Activated T-cell treated with anti-CD3 and anti-CD28 coated beads, Interleukin-2, amount 50 U/mL, for 48 hours (primary cell): Measurements from ENCODE around the gene SERINC2.
A peak's percentile ranks its signal among the peaks of the same experiment; 100 is the strongest.
"Not testable (repeated sequence)": the region's sequence is repeated elsewhere in the genome, so short reads cannot be mapped to it uniquely, and the experiment has no call there.

Source experiments
- DNase-seq, 2 experiments: peaks; one replicate each; pipeline ENCODE4 v3.0.0-alpha.2; 2020

Gene SERINC2

DNA sequence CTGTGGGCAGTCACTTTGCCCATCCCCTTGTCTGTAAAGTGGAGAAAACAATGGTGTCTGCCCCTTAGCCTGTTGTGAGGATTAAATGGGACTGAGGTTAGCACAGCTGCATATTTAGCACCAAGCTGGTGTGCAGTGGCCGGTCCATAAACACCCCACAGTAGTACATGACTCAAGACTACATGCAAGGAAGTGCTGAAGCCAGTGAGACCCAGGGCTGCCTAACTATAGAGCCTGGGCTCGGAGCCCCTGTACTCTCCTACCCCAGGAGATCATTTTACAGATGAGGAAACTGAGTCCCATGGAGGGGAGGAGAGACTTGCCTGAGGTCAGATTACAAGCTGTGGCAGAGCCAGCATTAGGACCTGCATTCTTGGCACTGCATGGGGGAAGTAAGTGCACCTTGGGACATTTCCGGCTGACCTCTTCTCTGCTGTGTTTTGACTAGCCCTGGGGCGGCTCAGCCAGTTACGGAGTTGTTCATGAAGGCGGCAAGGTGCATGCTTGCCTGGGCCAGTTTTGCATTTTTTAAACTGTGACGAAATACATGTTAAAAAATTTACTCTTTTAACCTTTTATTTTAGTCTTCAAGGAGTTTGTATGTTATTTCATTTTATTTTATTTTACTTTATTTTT is 3.2 kb downstream of the SERINC2 start:
- DNase-seq, result no peak

DNA sequence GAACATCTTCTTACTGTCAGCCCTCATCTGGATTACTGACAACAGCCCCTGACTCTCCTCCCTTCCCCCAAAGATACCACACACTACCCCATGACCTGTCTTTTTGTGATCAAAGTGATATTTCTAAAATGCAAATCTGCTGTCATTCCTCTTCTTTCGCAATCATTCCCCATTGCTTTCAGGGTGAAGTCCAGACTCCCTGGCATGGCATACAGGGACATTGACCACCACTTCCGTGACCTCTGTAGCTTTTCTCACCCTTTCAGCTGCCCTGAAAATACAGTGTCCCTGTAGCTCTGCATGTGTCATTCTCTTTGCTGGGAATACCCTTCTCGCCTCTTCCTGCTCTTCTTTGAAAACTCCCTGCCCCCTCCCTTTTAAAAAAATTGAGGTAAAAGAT is 4.1 kb downstream of the SERINC2 start:
- no peak for DNase-seq

DNA sequence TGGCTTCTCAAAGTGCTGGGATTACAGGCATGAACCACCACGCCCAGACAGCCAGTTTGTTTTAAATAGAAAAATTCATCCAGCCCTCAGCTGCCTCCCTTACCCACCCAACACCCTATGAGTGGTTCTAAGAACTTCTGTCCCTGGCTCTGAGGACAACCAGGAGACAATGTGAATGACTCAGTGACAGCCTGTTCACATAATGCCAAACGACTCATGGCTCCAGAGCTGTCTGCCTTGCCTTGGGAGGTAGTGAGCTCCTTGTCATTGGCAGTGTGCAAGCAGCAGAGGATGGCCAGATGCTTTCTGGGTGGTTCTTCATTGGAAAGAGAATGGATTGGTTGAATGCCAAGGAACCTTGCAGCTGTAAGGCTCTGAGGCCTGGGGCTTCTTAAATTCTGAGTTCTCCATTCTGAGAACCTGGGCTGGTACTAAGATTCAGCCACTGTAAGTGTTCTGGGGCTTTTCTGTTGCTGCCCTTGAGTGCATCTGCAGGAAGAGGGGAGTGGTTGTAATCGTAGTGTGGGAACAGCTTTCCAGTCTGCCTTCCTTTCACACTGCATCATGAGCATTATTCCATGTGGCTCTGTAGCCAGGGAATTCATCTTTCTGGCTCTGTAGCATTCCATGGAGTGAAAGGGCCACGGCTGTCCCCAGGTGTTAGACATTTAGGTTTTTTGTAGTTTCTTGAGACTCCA is 5.8 kb downstream of the SERINC2 start:
- DNase-seq, result no peak

DNA sequence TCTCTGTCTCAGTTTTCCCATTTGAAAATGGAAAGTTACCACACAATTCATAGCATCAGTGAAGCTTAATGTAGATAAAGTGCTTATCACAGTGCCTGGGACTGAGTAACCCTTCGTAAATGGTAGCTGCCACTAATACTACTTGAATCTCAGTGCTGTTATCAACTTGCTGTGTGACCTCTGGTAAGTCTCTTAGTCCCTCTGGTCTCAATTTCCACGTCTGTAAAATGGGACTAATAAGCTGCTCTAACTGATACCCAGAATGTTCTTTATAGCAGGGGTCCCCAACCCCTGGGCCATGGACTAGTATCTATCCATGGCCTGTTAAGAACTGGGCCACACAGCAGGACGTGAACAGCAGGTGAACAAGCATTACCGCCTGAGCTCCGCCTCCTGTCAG is 7.7 kb downstream of the SERINC2 start:
- DNase-seq, result no peak

DNA sequence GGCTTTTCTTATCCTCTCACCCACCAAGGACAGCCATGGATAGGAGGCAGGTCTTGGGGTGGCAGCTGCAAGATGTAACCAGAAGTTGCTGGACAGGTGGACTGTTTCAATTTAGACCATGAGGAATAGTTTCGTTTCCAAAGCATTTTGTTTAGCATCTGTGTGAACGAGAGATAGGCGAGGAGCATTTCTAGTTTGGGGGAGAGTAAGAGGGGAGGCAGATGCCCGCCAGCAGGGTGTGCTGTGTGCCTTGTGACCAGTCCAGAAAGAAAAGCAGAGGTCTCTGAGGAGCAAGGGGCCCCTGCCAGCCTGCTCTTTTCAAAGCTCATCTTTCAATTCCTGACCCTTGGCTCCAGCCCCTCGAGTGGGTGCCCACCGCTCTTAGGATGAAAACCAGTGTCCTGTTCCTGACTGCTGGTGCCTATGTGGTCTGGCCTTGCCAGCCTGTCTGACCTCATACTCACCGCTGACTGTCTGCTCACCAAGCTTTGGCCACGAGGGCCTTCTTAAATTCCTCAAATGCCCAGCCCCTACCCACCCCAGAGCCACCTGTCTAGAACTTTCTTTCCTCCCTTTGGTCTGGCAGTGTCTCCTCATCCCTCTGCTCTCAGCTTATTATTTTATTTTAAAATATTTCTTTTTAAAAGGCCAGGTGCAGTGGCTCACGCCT is 8.5 kb downstream of the SERINC2 start:
- no peak for DNase-seq

DNA sequence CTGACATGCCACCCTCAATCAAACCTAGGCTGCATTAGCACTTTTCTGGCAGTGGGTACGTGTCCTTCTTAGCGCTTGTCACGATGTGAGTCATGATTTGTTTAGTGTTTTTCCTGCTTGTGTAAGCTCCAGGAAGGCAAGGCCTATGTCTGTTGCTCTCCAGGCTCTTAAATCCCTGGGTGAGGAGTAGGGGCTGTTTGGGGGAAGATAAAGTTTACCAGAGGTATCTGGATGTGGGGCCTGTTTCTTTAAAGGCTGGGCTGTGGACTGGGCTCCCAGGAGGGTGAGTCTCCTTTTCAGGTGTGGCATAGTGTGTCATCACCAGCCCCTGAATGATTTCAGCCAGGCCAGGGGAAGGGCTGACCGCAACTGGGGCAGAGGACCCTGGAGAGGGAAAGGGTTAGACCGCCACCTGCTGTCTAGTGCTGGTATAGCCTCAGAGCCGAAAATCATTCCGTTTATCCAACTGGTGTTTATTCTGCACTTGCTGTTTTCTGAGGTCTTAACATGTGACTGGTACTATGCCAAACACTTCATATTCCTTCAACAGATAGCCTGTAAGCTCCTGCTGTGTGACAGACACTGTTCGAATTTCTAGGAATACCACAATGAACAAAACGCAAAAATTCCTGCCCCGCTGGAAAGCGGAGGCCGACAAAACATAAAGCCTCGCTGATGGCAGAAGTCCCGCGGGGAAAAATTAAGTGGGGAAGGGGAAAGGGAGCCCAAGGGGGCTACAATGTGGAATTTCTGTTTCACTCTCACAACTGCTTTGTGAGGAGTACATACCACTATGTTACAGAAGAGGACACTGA is 9.7 kb downstream of the SERINC2 start:
- DNase-seq, result peak; percentile 80 to 86

DNA sequence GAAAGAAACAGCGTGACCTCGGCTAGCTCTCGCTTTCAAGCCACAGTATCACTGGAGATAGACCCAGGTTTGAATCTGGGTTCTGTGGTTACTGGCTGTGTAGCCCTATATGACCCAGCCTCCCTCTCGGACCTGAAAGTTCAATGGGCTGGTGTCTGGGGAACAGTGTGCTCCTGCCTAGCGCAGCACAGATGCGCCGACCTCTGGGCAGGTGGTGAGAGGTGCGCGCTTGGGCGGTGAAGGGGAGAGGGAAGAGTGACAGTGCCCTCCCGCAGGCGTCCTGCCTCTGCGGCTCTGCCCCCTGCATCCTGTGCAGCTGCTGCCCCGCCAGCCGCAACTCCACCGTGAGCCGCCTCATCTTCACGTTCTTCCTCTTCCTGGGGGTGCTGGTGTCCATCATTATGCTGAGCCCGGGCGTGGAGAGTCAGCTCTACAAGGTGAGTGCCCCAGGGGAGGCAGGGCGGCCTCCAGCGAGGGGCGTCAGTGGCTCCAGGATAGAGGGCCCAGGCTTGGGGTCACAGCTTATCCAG is 10.5 kb downstream of the SERINC2 start:
- DNase-seq, result no peak

DNA sequence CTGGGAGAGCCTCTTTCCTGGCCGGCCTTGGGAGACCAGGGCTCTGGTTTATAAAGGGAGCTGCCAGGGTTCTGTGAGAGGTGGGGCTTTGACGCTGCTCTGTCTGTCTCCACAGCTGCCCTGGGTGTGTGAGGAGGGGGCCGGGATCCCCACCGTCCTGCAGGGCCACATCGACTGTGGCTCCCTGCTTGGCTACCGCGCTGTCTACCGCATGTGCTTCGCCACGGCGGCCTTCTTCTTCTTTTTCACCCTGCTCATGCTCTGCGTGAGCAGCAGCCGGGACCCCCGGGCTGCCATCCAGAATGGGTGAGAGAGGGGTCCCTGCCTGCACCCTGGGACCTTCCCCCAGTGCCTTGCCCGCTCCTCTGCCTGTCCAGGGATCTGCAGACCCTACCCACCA is 11.6 kb downstream of the SERINC2 start:
- DNase-seq, result no peak

DNA sequence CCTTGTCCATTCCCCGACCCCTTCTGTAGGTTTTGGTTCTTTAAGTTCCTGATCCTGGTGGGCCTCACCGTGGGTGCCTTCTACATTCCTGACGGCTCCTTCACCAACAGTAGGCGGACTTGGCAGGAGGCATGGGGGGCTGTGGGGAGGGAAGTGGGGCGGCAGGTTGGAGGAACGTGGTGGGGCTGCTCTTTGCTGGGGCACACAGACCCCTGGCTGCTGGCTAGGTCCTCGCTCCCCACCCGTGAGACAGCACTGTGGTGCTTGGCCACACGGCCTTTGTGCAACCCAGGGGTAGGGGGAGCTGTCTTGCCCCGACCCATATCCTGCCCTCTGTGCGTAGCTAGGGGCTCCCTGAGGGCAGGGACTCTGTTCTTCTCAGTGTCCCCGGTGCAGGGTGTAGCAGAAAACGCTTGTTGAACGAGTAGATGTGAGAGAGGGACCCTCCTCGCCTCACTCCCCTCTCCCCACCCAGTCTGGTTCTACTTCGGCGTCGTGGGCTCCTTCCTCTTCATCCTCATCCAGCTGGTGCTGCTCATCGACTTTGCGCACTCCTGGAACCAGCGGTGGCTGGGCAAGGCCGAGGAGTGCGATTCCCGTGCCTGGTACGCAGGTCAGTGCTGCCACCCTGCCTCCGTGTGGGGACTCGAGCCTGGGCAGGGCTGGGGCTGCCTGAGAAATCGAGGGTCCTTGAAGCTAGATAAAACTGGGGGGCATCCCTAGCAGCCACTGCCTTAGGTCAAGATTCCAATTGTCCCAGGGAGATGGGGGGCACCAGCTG is 12.5 kb downstream of the SERINC2 start:
- DNase-seq, result no peak

DNA sequence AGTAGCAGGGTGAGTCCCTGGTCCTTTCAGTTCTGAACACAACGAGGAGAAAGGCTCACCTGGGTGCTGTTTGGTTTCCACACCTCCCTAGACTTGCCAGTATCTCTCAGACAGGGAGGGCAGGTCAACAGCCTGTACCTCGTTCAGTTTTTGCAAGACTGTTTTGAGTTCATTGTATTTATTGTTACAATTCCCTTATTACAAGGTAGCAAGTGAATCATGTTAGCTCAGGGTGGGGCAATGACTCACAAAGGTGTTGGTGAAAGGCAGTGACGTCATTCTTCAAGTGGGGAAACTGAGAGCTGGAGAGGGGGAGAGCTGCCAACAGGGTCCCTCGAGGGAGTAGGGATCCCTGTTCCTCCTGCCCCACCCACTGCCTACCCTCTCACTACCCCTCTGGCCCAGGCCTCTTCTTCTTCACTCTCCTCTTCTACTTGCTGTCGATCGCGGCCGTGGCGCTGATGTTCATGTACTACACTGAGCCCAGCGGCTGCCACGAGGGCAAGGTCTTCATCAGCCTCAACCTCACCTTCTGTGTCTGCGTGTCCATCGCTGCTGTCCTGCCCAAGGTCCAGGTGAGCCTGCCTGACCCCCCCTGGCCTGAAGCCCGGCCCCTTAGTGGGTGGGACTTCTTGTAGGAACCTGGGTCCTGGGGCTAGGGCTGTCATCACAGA is 13.4 kb downstream of the SERINC2 start:
- DNase-seq, result no peak

DNA sequence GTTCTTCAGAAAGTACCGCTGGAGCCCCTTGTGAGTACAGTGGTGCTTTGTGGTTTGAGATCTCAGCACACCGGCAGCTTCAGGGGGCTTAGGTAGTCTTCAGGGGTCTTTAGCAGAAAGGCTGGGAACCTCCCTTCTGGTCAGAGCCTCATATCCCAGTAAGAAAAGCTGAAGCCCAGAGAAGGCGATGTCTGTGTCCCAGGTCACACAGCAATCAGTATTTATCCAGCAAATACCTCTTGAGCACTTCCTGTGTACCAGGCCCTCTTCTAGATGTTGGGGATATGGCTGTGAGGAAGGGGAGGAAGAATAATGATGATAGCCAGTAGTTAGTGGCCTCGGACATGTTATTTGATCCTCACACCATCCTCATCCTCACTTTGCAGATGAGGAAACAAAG is 14.3 kb downstream of the SERINC2 start:
- no peak for DNase-seq

DNA sequence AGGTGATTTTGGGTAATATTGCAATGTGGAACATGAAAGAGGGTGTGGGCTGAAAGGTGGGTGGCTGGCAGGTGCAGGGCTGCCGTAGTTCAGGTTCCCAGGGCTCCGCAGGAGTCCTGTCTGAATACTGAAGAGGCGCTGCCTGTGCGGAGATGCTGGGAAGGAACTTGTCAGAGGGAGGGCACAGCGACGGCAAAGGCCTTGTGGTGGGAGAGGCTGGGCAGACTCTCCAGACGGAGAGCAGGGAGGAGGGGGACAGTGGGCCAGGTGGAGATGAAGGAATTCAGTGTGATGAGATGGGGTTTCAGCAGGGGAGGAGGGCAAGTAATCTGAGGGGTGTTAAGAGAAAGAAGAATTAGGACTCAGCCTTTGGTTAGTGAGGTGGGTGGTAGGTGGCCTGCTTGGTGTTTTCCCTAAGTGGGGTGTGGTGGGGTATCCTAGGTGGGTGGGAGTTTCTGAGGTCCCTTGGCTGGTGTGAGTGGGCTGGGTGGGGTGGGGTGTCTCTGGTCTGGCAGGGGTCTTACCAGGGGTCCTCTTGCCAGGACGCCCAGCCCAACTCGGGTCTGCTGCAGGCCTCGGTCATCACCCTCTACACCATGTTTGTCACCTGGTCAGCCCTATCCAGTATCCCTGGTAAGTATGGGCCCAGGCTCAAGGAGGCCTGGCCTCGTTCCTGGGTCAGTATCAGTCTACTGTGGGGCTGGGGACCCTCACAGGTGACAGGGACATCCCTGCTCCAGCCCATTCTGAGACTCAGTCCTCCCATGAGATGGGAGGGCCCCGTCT is 15.6 kb downstream of the SERINC2 start:
- no peak for DNase-seq

DNA sequence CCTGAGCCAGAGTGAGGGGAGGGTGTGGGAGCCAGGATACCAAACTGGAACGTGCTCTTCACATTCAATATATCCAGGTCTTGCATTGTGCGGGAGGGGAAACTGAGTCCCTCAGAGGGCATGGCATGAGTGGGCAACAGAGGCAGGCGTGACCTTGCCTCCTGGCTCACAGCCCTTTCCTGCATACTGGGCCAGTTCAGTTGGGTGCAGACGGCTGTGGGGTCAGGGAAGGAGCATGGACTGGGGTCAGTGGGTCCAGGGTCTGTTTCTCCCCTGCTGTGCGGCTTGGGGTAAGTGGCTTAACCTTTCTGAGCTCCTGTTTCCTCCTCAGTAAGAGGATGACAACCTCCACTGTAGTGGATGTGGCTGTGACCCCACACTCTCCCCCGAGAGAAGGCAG is 16.6 kb downstream of the SERINC2 start:
- no peak for DNase-seq

DNA sequence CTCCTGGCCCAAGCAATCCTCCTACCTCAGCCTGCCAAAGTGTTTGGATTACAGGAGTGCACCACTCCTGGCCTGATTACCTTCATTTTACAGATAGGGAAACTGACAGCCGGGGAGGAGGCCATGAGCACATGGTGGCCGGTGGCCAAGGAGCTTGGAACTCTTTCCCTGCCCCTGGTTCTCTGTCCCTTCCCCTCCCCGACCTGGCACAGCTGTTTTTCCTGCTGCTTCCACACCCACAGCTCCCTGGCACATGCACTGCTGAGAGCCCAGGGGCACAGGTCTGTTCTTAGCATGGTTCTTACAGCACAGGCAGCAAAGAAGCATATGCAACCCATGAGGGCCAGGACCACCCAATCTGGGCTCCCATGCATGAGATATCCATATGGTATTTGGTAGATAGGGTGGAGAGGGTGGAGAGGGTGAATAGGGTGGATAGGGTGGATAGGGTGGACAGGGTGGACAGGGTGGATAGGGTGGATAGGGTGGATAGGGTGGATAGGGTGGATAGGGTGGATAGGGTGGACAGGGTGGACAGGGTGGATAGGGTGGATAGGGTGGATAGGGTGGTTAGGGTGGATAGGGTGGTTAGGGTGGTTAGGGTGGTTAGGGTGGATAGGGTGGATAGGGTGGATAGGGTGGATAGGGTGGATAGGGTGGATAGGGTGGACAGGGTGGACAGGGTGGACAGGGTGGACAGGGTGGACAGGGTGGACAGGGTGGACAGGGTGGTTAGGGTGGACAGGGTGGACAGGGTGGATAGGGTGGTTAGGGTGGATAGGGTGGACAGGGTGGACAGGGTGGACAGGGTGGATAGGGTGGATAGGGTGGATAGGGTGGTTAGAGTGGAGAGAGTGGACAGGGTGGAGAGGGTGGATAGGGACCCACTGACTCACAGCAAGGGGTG is 18.6 kb downstream of the SERINC2 start:
- DNase-seq, result not testable (repeated sequence)

DNA sequence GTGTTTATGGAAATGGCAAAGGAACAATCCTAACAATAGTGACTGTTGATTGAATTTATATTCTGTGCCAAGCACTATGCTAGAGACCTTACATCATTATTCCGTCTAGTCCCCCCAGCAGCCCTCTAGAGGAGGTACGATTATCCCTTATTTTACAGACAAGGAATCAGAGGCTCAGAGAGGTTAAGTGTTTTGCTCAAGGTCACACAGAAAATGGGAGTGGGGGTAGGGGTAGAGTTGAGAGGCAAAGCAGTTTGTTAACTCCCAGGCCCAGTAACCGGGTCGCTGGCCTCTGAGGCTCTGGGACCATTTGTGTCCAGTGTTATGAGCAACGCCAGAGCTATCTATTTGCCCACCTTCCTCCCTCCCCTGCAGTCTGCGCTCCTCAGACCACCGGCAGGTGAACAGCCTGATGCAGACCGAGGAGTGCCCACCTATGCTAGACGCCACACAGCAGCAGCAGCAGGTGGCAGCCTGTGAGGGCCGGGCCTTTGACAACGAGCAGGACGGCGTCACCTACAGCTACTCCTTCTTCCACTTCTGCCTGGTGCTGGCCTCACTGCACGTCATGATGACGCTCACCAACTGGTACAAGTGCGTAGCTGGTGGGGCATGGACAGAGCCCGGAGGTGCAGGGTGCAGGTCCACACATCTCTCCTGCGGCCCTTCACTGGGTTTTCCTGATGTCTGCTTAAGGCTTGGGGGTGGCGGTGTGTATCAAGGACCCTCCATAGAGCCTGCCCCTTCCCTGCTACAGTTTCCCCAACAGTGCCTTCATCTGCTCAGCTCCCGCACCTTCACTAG is 19.8 kb downstream of the SERINC2 start:
- DNase-seq, result no peak

DNA sequence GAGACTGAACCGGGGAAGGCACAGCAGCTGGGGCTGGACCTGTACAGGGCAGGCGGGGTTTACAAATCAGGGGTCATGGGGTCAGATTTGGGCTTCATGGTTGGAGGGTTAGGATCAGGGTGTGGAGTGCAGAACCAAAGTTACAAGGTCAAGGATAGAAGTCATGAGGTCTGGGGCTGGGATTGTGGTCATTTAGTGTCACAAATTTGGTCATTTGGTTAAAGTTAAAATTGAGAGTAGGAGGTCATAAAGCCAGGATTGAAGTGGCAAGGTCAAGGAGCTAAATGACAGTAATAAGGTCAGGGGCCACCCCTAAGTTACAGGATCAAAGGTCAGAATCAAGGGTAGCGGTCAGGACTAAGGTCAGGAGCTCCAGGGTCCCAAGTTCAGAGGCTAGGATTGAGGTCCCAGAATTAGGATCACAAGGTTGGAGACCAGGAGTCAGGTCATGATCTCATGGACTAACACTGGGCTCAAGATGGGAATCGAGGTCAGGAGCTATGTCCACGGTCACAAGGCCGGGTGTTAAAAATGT is 20.4 kb downstream of the SERINC2 start:
- no peak for DNase-seq

DNA sequence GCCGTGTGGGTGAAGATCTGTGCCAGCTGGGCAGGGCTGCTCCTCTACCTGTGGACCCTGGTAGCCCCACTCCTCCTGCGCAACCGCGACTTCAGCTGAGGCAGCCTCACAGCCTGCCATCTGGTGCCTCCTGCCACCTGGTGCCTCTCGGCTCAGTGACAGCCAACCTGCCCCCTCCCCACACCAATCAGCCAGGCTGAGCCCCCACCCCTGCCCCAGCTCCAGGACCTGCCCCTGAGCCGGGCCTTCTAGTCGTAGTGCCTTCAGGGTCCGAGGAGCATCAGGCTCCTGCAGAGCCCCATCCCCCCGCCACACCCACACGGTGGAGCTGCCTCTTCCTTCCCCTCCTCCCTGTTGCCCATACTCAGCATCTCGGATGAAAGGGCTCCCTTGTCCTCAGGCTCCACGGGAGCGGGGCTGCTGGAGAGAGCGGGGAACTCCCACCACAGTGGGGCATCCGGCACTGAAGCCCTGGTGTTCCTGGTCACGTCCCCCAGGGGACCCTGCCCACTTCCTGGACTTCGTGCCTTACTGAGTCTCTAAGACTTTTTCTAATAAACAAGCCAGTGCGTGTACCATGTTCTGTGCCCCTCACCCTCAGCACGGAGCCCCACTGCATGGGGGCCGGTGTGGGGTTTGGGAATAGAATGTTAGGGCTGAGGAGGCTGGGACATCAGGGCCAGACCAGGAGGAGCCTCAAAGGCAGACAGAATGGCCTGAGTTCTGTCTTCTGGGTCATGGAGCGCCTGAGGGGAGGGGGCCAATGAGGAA is 21.3 kb downstream of the SERINC2 start:
- no peak for DNase-seq

DNA sequence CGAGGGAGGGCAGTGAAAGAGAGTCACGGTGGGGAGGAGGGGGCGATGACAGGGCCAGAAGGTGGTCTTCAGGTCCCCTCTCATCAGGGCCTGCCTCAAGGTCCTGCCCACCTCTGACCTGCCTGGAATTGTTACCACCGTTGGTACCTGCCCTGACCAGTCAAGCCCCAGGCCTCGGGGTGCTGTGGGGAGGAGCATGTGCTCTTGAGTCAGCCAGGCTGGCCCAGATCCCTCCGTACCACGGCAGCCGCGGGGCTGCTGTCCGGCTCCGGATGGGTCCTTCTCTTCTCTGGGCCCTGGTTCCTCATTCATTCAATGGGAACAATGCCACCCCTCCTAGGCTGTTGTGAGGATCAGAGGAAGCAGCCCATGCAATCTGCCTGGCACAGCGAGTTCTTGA is 22.0 kb downstream of the SERINC2 start:
- DNase-seq, result no peak
